Measurements from ENCODE around the gene GP1BB. TPM values are rescaled to one million over a fixed set of nuclear protein-coding genes. Genes with fewer than 3 reads are reported as not detected.

GP1BB gene
- total RNA-seq, 2 experiments from 2014 or later = not detected

GRCh38 chr22:19749876-19750275 is 26.5 kb downstream of the GP1BB start:
- Mint-ChIP-seq H3K9me3 (ENCODE audit: low read depth) (no peaks in the 10 kb centered on the region), H3K4me1 (no peaks in the 10 kb centered on the region), H3K4me3 (no peak overlapping the region), H3K27me3 (peaks cover 26% of the 10 kb centered on the region), H3K27ac (no peak overlapping the region), H3K36me3 (no peaks in the 10 kb centered on the region)
- ATAC-seq = no peak
- CTCF ChIA-PET = no interaction called here
- no peak for DNase-seq

- no peak overlapping the region for H3K27ac Mint-ChIP-seq
- ATAC-seq (no peak), DNase-seq (no peak)
- H3K9me3 Mint-ChIP-seq (ENCODE audit: low read depth) = no peaks in the 10 kb centered on the region
- CTCF ChIA-PET = interaction anchor here (0.9 kb wide), 2 partner anchors 20 to 159 kb away, joined by 4 read pairs; no protein-coding TSS in a partner anchor
- peaks cover 34% of the 10 kb centered on the region for H3K27me3 Mint-ChIP-seq
- no peak overlapping the region for H3K4me3 Mint-ChIP-seq
- no peaks in the 10 kb centered on the region for H3K4me1 Mint-ChIP-seq
- no peaks in the 10 kb centered on the region for H3K36me3 Mint-ChIP-seq
These were observed 27.5 kb downstream of the GP1BB start for GRCh38 chr22:19750507-19751490.

GRCh38 chr22:19751497-19752245 is 28.3 kb downstream of the GP1BB start:
- ATAC-seq (no peak), DNase-seq (no peak)
- Mint-ChIP-seq H3K4me1 (peaks cover 2% of the 10 kb centered on the region), H3K27ac (no peak overlapping the region), H3K9me3 (ENCODE audit: low read depth) (no peaks in the 10 kb centered on the region), H3K4me3 (no peak overlapping the region), H3K36me3 (no peaks in the 10 kb centered on the region), H3K27me3 (peaks cover 43% of the 10 kb centered on the region)
- CTCF ChIA-PET = interaction anchor here (0.9 kb wide), 2 partner anchors 21 to 158 kb away, joined by 4 read pairs; no protein-coding TSS in a partner anchor

- H3K9me3 Mint-ChIP-seq (ENCODE audit: low read depth) = no peaks in the 10 kb centered on the region
- no peak overlapping the region for H3K4me3 Mint-ChIP-seq
- no peak for ATAC-seq
- peaks cover 55% of the 10 kb centered on the region for H3K27me3 Mint-ChIP-seq
- CTCF ChIA-PET = interaction anchor here (1.1 to 4.3 kb wide), 2 partner anchors 23 to 157 kb away, joined by 3 to 24 read pairs; no protein-coding TSS in a partner anchor
- no peak overlapping the region for H3K27ac Mint-ChIP-seq
- H3K36me3 Mint-ChIP-seq = no peaks in the 10 kb centered on the region
- peaks cover 8% of the 10 kb centered on the region for H3K4me1 Mint-ChIP-seq
- DNase-seq = no peak
These were observed 29.9 kb downstream of the GP1BB start for GRCh38 chr22:19753090-19753842.

GRCh38 chr22:19753996-19754700 is 30.8 kb downstream of the GP1BB start:
- Mint-ChIP-seq H3K27me3 (peaks cover 58% of the 10 kb centered on the region), H3K4me1 (peaks cover 8% of the 10 kb centered on the region), H3K9me3 (ENCODE audit: low read depth) (no peaks in the 10 kb centered on the region), H3K27ac (no peak overlapping the region), H3K36me3 (no peaks in the 10 kb centered on the region), H3K4me3 (no peak overlapping the region)
- ATAC-seq (no peak), DNase-seq (no peak)
- CTCF ChIA-PET = interaction anchor here (4.3 kb wide), 1 partner anchor 23 kb away, joined by 24 read pairs; no protein-coding TSS in a partner anchor

- Mint-ChIP-seq H3K9me3 (ENCODE audit: low read depth) (no peaks in the 10 kb centered on the region), H3K27ac (no peak overlapping the region), H3K4me1 (peaks cover 9% of the 10 kb centered on the region), H3K36me3 (no peaks in the 10 kb centered on the region), H3K4me3 (no peak overlapping the region), H3K27me3 (peaks cover 62% of the 10 kb centered on the region)
- no peak for ATAC-seq
- CTCF ChIA-PET = interaction anchor here (1.0 to 4.3 kb wide), 2 partner anchors 9 to 24 kb away, joined by 3 to 24 read pairs; no protein-coding TSS in a partner anchor
- DNase-seq = no peak
These were observed 31.4 kb downstream of the GP1BB start for GRCh38 chr22:19754701-19755144.

- ATAC-seq (no peak), DNase-seq (no peak)
- H3K9me3 Mint-ChIP-seq (ENCODE audit: low read depth) = no peaks in the 10 kb centered on the region
- peaks cover 5% of the 10 kb centered on the region for H3K36me3 Mint-ChIP-seq
- no peak overlapping the region for H3K27ac Mint-ChIP-seq
- peaks cover 68% of the 10 kb centered on the region for H3K27me3 Mint-ChIP-seq
- CTCF ChIA-PET = interaction anchor here (1.0 to 4.3 kb wide), 3 partner anchors 10 to 94 kb away, joined by 3 to 24 read pairs (median 4); no protein-coding TSS in a partner anchor
- no peak overlapping the region for H3K4me3 Mint-ChIP-seq
- H3K4me1 Mint-ChIP-seq = peaks cover 14% of the 10 kb centered on the region
These were observed 31.9 kb downstream of the GP1BB start for GRCh38 chr22:19755145-19755710.

- H3K4me3 Mint-ChIP-seq = no peak overlapping the region
- no peak overlapping the region for H3K27ac Mint-ChIP-seq
- no peak for ATAC-seq
- H3K27me3 Mint-ChIP-seq = peaks cover 69% of the 10 kb centered on the region
- peaks cover 15% of the 10 kb centered on the region for H3K4me1 Mint-ChIP-seq
- peaks cover 6% of the 10 kb centered on the region for H3K36me3 Mint-ChIP-seq
- DNase-seq = no peak
- CTCF ChIA-PET = interaction anchor here (0.6 to 4.3 kb wide), 10 partner anchors 10 to 474 kb away, joined by 3 to 27 read pairs (median 4); partner anchors contain the start of gene GP1BB
- H3K9me3 Mint-ChIP-seq (ENCODE audit: low read depth) = no peaks in the 10 kb centered on the region
These were observed 32.5 kb downstream of the GP1BB start for GRCh38 chr22:19755722-19756287.

- Mint-ChIP-seq H3K4me1 (peaks cover 16% of the 10 kb centered on the region), H3K9me3 (ENCODE audit: low read depth) (no peaks in the 10 kb centered on the region), H3K36me3 (peaks cover 6% of the 10 kb centered on the region), H3K4me3 (no peak overlapping the region), H3K27ac (no peak overlapping the region), H3K27me3 (peaks cover 70% of the 10 kb centered on the region)
- CTCF ChIA-PET = interaction anchor here (0.6 to 4.3 kb wide), 10 partner anchors 9 to 474 kb away, joined by 3 to 27 read pairs (median 4); partner anchors contain the start of gene GP1BB
- peak; percentile 73 for DNase-seq
- peak; percentile 75 for ATAC-seq
These were observed 33.2 kb downstream of the GP1BB start for GRCh38 chr22:19756288-19757128.

- CTCF ChIA-PET = interaction anchor here (1.2 to 4.3 kb wide), 7 partner anchors 8 to 153 kb away, joined by 3 to 27 read pairs (median 4); partner anchors contain the start of gene GP1BB
- DNase-seq (no peak), ATAC-seq (no peak)
- Mint-ChIP-seq H3K4me3 (peak overlapping the region; percentile 29), H3K27me3 (peaks cover 79% of the 10 kb centered on the region), H3K27ac (no peak overlapping the region), H3K4me1 (peaks cover 17% of the 10 kb centered on the region), H3K36me3 (peaks cover 6% of the 10 kb centered on the region), H3K9me3 (ENCODE audit: low read depth) (no peaks in the 10 kb centered on the region)
These were observed 34.0 kb downstream of the GP1BB start for GRCh38 chr22:19757140-19757984.
